ENCODE measurements around the gene ECSIT. TPM values are rescaled to one million over a fixed set of nuclear protein-coding genes. Genes with fewer than 3 reads are reported as not detected.
"Not testable (repeated sequence)": the region's sequence is repeated elsewhere in the genome, so short reads cannot be mapped to it uniquely, and the experiment has no call there.

Gene ECSIT
- total and polyA plus RNA-seq, 8 donors = 15.6 to 119 (median 73.4) TPM

DNA sequence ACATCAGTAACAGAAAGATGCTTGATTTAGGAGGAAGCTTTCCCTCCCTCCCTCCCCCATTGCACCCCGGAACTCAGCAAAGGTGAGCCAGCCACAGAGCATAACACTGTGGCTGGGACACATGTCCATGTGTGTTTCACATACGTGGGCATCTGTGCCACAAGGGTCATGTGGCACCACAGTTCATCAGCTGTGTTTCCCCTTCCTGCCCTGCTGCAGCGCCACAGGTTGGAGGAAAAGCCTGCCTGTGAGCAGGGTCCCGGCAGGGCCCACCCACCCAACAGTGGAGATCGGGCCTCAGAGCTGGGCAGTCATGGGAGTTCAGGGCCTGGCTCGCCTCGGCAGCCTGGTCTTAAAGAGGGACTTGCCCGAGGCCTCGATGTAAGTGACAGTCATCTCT is 45.8 kb upstream of the ECSIT start:
- Histone ChIP-seq H3K36me3 (peaks cover 0 to 18% (median 5%) of the 10 kb centered on the region in 4 donors), H3K4me3 (no peak overlapping the region), H3K4me1 (peaks cover 12 to 26% (median 24%) of the 10 kb centered on the region in 4 donors), H3K9me3 (no peaks in the 10 kb centered on the region), H3K27ac (no peak overlapping the region), H3K27me3 (peaks cover 0 to 14% (median 0%) of the 10 kb centered on the region in 3 donors)
- DNase-seq = no peak
- WGBS, 5 donors = 54 to 89% (median 83%) methylated on average over 4 to 9 of the region's 9 CpGs
- TF ChIP-seq, protein P1, sequence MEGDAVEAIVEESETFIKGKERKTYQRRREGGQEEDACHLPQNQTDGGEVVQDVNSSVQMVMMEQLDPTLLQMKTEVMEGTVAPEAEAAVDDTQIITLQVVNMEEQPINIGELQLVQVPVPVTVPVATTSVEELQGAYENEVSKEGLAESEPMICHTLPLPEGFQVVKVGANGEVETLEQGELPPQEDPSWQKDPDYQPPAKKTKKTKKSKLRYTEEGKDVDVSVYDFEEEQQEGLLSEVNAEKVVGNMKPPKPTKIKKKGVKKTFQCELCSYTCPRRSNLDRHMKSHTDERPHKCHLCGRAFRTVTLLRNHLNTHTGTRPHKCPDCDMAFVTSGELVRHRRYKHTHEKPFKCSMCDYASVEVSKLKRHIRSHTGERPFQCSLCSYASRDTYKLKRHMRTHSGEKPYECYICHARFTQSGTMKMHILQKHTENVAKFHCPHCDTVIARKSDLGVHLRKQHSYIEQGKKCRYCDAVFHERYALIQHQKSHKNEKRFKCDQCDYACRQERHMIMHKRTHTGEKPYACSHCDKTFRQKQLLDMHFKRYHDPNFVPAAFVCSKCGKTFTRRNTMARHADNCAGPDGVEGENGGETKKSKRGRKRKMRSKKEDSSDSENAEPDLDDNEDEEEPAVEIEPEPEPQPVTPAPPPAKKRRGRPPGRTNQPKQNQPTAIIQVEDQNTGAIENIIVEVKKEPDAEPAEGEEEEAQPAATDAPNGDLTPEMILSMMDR (IDR thresholded peaks at IDR 0.05) = no peak
- TF ChIP-seq EP300 (IDR thresholded peaks at IDR 0.05) (no peak), POLR2A (IDR thresholded peaks at IDR 0.05) (no peak), POLR2AphosphoS5 (IDR thresholded peaks at IDR 0.05) (no peak)
- intact Hi-C loops (cut with DNase I; ENCODE audit: low total_unique reads) = no loop called here

DNA sequence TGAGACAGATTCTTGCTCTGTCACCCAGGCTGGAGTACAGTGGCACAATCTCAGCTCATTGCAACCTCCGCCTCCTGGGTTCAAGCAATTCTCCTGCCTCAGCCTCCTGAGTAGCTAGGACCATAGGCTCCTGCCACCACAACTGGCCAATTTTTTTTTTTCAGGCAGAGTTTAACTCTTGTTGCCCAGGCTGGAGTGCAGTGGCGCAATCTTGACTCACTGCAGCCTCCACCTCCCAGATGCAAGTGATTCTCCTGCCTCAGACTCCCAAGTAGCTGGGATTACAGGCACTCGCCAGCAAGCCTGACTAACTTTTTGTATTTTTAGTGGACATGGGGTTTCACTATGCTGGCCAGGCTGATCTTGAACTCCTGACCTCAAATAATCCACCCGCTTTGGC is 44.8 kb upstream of the ECSIT start:
- H3K27ac ChIP-seq; H3K4me3 ChIP-seq; intact Hi-C loops (cut with DNase I; ENCODE audit: low total_unique reads); H3K9me3 ChIP-seq; H3K27me3 ChIP-seq; DNase-seq: not testable (repeated sequence)
- Histone ChIP-seq H3K36me3 (peaks cover 0 to 18% (median 5%) of the 10 kb centered on the region in 4 donors), H3K4me1 (peaks cover 8 to 17% (median 14%) of the 10 kb centered on the region in 4 donors)
- 85 to 100% (median 97%) methylated on average over 4 of the region's 4 CpGs for WGBS, 5 donors

DNA sequence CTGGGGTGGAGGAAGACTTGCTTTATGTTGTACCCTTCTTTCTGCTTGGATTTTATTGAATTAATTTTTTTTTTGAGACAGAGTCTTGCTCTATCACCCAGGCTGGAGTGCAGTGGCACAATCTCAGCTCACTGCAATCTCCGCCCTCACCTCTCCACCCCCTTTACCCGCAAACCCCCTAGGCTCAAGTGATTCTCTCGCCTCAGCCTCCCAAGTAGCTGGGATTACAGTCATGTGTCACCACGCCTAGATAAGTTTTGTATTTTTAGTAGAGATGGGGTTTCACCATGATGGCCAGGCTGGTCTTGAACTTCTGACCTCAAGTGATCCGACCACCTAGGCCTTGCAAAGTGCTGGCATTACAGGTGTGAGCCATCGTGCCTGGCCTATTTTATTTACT is 44.4 kb upstream of the ECSIT start:
- intact Hi-C loops (cut with DNase I; ENCODE audit: low total_unique reads); DNase-seq; H3K9me3 ChIP-seq; H3K4me3 ChIP-seq; H3K27ac ChIP-seq; H3K27me3 ChIP-seq: not testable (repeated sequence)
- 73 to 80% (median 75%) methylated on average over 6 of the region's 6 CpGs for WGBS, 5 donors
- H3K36me3 ChIP-seq = peaks cover 0 to 18% (median 5%) of the 10 kb centered on the region in 4 donors
- peaks cover 5 to 13% (median 10%) of the 10 kb centered on the region in 4 donors for H3K4me1 ChIP-seq

DNA sequence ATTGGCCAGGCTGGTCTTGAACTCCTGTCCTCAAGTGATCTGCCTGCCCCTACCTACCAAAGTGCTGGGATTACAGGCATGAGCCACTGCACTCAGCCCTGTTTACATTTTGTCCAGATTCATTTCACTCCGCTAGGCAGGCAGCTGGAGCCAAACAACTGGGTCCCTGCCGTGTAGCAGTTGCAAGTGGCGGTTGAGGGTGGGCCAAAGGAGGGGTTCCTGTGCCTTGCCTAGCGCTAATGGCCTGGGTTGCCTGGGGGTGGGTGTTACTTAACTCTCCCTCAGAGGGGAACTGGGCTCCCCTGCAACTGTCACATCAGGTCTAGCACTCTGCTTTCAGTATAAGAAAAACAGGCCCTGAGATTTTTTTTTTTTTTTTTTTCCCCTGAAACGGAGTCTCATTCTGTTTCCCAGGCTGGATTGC is 41.1 kb upstream of the ECSIT start:
- Histone ChIP-seq H3K4me3 (no peak overlapping the region), H3K4me1 (no peaks in the 10 kb centered on the region), H3K36me3 (peaks cover 0 to 6% (median 0%) of the 10 kb centered on the region in 4 donors), H3K9me3 (no peaks in the 10 kb centered on the region), H3K27me3 (no peaks in the 10 kb centered on the region), H3K27ac (no peak overlapping the region)
- no peak for TF ChIP-seq EP300 (IDR thresholded peaks at IDR 0.05)
- no peak for TF ChIP-seq POLR2A (IDR thresholded peaks at IDR 0.05)
- TF ChIP-seq POLR2AphosphoS5 (IDR thresholded peaks at IDR 0.05) = no peak
- TF ChIP-seq, protein P1 (IDR thresholded peaks at IDR 0.05) = no peak
- intact Hi-C loops (cut with DNase I; ENCODE audit: low total_unique reads) = no loop called here
- WGBS, 5 donors = 53 to 69% (median 66%) methylated on average over 5 of the region's 5 CpGs
- no peak for DNase-seq

DNA sequence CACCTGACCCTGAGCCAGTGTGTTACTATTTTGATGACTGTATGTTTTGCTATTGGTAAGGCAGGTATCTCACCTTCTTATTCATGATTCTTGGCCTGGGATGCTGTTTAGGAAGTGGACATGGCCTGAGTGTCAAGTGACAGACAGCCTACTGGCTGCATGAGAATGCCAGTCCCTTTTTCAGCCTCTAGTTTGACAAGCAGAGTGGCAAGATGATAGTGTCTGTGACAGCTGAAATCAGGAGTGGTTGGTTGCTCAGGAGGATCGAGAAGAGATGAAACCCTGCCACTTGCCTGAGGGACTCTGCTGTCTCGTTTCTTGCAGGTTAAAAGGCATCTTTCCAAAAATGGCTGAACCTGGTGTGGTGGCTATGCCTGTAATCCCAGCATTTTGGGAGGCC is 37.2 kb upstream of the ECSIT start:
- no peaks in the 10 kb centered on the region for H3K9me3 ChIP-seq
- no peaks in the 10 kb centered on the region for H3K36me3 ChIP-seq
- intact Hi-C loops (cut with DNase I; ENCODE audit: low total_unique reads) = no loop called here
- H3K4me1 ChIP-seq = peaks cover 0 to 11% (median 0%) of the 10 kb centered on the region in 4 donors
- no peak overlapping the region for H3K27ac ChIP-seq
- H3K27me3 ChIP-seq = no peaks in the 10 kb centered on the region
- 83 to 97% (median 92%) methylated on average over 2 of the region's 2 CpGs for WGBS, 5 donors
- DNase-seq = no peak
- TF ChIP-seq, protein P1 (IDR thresholded peaks at IDR 0.05) = no peak
- no peak for TF ChIP-seq POLR2A (IDR thresholded peaks at IDR 0.05)
- TF ChIP-seq EP300 (IDR thresholded peaks at IDR 0.05) = no peak
- no peak for TF ChIP-seq POLR2AphosphoS5 (IDR thresholded peaks at IDR 0.05)
- no peak overlapping the region for H3K4me3 ChIP-seq

DNA sequence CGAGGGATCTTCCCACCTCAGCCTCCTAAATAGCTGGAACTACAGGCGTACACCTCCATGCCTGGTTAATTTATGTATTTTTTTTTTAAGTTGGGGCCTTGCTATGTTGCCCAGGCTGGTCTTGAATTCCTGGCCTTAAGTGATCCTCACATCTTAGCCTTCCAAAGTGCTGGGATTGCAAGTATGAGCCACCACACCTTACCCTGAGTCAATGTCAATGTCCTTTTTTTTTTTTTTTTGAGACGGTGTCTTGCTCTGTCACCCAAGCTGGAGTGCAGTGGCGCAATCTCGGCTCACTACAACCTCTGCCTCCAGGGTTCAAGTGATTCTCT is 36.7 kb upstream of the ECSIT start:
- WGBS, 5 donors = 85 to 92% (median 90%) methylated on average over 5 of the region's 5 CpGs
- intact Hi-C loops (cut with DNase I; ENCODE audit: low total_unique reads); H3K9me3 ChIP-seq: not testable (repeated sequence)

DNA sequence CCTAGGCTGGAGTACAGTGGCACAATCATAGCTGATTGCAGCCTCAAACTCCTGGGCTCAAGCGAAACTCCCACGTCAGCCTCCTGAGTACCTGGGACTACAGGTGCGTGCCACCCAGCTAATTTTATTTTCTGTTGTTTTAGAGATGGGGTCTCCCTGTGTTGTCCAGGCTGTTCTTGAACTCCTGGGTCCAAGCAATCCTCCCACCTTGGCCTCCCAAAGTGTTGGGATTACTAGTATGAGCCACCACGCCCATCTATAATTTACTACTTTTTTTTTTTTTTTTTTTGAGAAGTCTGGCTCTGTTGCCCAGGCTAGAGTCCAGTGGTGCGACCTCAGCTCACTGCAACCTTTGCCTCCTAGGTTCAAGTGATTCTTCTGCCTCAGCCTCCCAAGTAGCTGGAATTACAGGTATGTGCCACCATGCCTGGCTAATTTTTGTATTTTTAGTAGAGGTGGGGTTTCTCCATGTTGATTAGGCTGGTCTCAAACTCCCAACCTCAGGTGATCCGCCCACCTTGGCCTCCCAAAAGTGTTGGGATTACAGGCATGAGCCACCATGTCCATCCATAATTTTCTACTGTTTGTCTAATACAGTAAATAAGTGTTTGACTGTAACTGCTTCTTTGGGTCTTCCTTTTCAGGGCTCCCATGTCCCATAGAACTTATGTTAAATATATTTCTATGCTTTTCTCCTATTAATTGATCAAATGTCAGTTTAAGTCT is 35.3 kb upstream of the ECSIT start:
- H3K27me3 ChIP-seq; H3K4me3 ChIP-seq; DNase-seq; H3K27ac ChIP-seq; H3K9me3 ChIP-seq; intact Hi-C loops (cut with DNase I; ENCODE audit: low total_unique reads); H3K36me3 ChIP-seq: not testable (repeated sequence)
- H3K4me1 ChIP-seq = peaks cover 10 to 29% (median 16%) of the 10 kb centered on the region in 4 donors
- 80 to 98% (median 94%) methylated on average over 6 of the region's 6 CpGs for WGBS, 5 donors

More for the DNA sequence above, 36.7 kb upstream of the ECSIT start:
- H3K36me3 ChIP-seq, H3K27ac ChIP-seq, H3K4me3 ChIP-seq, H3K27me3 ChIP-seq, DNase-seq: not testable (repeated sequence)
- peaks cover 0 to 15% (median 3%) of the 10 kb centered on the region in 4 donors for H3K4me1 ChIP-seq
